GM19025 (cell line): ENCODE data around the gene GPC3.
"Not testable (repeated sequence)": the region's sequence is repeated elsewhere in the genome, so short reads cannot be mapped to it uniquely, and the experiment has no call there.

Experiments
- ATAC-seq: cut with Tn5 transposase; IDR thresholded peaks from one replicate; pipeline ENCODE4 v1.9.1; 2021; ENCODE audit warnings: mild to moderate bottlenecking, low read depth, moderate library complexity; ENCODE audit not compliant: unreplicated experiment

The GPC3 gene

DNA sequence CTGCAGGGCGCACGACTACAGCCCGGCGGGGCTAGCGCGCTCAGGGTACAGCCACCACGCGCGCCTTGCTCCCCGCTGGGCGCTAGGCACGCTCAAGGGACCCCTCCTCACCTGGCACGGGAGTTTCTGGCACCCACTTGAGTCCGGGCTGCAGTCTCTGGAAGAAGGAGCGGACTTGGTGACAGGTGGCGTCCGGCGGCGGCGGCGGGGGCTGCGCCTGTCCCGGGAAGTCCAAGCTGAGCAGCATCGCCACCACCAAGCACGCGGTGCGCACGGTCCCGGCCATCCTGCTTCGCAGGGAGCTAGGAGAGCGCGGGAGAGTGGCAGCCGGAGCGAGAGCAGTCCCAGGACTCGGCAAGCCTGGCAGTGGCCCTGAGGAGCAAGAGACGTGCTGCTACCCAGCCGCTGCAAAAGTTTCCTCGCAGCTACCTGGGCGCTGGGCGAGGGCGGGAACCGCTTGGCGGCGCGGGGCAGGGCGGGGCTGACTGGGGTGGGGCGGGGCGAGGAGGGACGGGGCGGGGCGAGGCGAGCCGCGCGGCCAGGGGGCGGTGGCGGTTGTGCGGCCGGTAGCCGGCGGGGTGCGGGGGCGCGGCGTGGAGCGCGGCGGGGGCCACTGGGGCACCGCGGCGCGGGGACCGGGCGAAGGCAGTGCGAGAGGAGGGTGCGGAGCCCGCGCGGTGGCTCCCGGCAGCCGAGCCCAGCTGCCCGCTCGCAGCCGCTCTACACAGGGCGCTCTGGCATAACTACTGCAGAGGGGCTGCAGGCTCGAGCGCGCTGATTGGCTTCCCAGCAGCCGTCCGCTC, at the start of gene GPC3:
GPC3 (minus strand) TSS at position 431 of the 803 bp plus-strand sequence.
- no peak for ATAC-seq

DNA sequence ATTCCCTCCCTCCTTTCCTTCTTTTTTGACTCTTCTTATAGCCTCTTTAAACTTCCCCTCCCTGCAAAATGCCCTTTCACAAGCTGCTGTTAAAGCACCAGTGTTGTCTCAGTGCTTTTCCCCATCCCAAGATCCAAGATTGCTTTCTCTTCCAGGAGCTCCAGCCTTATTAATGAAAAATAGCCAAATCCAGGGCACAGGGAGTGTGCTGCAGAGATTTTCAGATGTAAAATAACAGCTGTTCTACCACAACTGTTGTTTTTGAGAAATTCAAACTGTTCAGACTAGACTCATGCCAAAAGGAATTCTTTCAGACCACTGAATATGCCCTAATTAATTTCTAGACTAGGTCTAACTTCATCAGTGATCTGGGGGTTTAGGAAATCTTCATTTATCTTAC, 47.0 kb upstream of the GPC3 start:
- no peak for ATAC-seq

DNA sequence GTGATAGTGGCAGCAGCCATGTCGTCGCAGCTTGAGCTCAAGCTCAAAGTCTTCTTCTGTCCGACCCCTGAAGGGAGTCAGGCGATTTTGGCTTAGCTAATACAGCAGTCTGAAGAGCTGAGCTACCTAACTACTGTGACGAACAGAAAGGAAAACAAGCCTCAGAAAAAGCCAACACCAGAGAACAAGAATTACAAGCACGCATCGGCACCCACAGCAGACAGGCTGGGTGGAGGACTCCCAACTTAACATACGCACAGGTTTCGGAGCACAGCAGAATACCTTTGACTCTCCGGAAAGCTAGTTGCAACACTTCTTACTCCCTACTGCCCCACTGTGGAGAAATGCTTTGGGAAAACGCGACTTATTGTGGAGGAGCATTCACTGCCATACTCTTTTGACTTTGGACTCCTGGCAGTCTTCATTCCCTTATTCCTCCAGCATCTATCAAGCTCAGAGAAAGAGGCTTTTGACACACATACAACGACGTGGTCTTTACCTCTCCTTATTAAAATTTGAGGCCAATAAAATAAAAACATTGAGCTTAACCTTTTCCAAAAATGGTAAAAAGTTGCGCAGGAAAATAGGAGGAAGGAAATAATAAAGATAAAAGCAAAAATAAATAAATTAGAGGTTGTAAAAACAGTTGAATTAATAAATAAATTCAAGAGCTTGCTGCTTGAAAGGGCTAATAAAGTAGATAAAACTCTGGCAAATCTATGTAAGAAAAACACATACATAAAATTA, 41.3 kb upstream of the GPC3 start:
- no peak for ATAC-seq

DNA sequence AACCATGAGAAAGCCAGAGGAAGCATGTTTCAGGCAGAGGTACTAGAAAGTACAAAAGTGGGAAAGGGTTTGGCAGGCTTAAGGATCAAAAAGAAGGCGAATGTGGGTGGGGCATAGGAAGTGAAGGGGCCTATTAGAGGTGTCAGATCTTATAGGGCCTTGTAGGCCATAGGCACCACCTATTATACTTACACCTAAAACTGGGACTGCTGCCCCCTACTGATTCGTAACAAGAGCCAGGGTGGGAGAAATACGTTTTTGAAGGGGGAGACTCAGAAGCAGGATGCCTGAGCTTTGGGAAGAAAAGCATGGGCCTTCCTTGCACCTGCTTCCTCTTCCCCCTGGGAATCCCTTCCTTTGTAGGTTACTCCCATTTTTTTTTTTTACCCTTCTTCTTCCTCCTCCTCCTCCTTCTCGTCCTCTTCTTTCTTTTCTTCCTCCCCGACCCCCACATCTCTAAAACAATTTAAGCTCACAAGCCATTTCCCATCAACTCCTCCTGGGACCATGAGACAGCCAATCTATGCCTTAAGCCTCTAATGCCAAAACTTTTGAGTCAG, 40.7 kb upstream of the GPC3 start:
- no peak for ATAC-seq

DNA sequence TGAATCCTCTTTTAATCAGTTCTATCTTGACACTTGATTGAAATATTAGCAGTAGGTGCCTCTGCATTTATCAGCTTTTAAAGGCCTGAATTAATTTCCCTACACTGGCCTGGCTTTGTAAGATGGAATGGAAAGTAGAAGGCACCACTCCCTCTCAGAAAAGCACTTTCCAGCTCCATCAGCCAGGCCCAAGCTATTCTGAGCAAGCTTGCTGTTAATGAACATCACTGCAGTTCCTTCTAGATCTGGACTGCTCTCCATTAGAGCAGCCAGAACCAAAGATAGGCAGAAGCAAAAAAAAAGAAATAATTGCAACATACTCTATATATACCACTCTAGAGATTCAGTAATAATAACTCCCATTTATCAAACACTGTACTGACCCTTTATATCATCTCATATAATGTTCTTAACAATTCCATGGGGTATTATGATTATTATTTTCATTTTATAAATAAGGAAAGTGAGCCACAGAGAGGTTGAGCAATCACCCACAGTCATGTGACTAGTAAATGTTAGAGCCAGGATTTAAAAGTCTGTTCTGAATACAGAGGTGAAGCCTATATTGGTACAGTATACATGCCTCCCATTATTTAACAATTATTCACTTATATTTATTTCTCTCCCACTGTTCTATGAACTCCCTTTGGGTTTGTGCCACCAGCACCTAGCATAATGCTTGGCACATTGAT, 39.4 kb upstream of the GPC3 start:
- ATAC-seq = no peak

DNA sequence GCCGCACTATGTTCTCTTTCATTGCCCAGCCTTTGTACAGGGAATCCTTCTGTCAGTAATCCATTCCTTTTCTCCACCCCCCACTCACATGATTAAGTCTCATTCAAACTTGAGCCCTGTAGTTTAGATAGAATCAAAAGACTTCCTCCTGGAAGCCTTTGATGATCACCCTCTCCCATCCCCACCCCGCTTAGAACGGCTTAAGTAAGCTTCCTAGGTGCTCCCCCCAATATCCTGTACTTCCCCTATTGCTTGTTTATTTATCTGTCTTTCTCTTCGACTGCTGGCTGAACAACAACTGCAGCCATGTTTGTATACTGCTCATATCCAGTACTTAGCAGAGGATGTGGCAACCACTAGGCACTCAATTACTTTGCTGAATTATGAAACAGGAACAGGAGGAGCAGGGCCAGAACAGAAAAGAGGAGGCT, 38.5 kb upstream of the GPC3 start:
- ATAC-seq = no peak

DNA sequence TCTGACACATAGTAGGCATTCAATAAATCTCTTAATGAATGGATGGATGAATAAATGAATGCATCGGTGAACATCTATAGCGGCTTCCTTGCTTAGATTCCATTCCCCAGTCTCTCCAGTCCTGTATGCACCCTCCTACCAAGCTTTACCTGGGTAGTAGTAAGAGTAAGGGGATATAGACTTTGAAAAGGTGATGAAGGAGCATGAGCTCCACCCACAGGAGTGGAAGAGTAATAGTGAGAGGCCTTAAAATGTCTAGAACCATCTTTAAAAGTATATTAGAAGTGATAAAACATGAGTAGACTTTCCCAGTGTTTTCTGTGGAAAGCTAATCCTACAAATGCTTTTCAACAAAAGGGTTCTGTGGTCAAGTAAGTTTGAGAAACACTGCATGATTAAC, 35.5 kb upstream of the GPC3 start:
- no peak for ATAC-seq

DNA sequence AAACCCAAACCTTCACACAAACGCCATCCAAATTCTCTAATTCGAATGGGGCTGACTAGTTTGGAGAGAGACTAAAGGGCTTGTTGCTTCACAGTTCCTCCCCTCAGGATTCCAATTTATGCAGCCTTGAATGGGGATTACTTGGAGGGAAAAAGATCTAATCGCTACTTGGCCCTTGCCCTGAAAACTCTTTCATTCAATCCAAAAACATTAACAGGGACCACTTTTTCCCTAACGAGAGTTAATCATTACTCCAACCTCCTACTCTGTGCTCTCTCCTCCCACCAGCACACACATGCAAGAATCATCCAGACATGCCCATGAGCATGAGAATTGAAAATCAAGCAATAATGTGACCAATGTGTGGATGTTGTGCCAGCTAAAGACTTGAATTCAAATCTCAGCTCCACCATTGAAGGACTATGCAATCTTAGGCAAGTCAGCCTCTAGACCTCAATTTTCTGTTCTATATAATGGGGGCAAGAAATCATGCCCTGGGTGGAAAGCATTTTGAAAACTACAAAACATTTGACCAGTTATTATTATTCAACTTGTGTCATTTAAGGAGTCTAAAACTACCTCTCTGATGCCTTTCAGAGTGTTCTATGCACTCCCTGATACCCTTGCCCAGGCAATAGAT, 34.3 kb upstream of the GPC3 start:
- no peak for ATAC-seq

DNA sequence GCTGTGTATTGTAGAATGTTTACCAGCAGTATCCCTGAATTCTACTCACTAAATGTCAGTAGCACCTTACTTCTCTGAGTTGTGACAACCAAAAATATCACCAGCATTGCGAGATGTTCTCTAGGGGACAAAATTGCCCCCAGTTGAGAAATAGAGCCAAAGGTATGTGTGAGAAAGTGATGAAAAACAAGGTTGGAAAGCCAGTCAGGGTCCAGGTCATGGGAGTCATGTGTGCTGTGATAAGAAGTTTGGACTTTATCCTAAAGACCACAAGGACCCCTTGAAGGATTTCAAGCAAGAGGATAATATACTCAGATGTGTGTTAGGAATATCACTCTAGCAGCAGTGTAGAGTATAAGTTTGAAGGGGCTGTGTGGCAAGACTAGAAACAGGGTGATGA, 30.9 kb upstream of the GPC3 start:
- ATAC-seq = not testable (repeated sequence)

DNA sequence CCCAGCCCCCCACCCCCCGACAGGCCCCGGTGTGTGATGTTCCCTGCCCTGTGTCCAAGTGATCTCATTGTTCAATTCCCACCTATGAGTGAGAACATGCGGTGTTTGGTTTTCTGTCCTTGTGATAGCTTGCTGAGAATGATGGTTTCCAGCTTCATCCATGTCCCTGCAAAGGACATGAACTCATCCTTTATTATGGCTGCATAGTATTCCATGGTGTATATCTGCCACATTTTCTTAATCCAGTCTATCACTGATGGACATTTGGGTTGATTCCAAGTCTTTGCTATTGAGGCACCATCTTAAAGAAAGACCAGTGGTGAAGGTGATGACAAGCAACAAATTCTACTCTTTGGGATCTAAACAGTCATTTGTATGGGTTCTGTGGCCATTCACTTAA, 30.1 kb upstream of the GPC3 start:
- ATAC-seq = not testable (repeated sequence)

DNA sequence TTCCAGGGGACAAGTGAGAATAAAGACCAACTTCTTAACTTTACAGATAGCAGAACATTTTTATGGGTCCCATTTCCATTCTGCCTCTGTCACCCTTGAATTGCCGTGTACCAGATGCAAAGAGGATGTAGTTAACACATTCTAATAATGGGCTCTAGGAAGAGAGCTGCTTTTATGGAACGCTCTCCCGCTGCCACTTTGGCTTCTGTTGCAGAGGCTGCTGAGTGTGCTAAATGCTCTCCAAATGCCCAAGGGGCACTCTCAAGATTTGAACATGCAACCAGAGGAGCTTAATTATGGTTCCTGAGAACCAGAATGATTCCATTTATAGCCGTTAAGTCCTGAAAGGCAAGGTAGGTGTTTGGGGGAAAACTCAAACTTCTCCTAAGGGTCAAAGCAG, 28.1 kb upstream of the GPC3 start:
- ATAC-seq = no peak

DNA sequence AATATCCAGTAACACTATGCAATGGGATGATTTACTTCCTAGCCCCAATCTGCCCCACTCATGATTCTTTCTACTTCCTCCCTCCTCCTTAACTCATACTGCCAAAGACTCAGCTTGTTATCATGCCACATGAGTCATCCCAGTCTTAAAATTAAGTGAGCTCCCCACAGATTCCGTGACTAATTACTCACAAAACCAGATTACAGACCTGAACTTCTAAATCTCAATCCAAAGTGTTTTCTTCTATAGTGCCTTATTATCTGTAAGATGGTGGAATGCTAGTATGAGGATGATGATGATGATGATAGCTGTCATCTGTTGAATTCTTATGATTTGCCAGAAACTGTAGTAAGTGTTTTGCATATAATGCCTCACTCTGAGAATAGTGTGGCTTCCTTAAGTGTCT, 27.7 kb upstream of the GPC3 start:
- no peak for ATAC-seq

DNA sequence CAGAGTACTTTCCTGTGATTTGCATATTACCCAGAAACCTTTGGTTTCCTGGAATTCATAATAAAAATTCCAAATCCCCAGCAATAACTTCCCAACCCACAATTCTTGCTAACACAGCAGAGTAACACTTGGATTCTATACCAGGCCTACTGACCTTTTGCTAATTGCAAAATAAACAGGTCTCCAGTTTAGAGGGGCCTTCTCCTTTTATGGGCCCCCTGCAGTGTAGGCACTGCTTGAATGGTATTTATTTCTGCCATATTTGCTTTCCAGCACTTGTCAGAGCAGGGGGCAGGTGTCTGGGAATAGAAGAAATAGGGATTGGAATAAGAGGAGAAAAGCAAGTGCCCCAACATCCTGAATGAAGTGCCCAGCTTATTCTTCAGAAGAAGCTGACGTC, 25.3 kb upstream of the GPC3 start:
- no peak for ATAC-seq

DNA sequence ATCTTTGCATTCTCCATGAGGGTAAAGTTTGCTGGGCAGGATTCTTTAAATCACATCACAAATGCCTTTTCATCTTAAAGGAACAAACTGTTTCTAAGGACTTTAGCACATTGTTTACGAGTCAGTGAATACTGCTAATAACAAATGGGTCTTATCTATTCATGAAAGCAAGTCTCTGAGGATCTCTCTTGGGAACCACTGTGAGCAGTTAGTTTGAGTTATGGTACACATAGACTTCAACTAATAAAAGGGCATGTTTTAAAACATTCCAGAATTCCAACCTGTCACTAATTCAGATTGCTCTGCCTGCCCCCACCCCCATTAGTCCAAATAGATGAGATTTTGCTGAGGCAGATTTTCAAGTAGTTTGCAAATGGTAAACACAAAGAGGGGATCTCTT, 22.3 kb upstream of the GPC3 start:
- ATAC-seq = no peak

DNA sequence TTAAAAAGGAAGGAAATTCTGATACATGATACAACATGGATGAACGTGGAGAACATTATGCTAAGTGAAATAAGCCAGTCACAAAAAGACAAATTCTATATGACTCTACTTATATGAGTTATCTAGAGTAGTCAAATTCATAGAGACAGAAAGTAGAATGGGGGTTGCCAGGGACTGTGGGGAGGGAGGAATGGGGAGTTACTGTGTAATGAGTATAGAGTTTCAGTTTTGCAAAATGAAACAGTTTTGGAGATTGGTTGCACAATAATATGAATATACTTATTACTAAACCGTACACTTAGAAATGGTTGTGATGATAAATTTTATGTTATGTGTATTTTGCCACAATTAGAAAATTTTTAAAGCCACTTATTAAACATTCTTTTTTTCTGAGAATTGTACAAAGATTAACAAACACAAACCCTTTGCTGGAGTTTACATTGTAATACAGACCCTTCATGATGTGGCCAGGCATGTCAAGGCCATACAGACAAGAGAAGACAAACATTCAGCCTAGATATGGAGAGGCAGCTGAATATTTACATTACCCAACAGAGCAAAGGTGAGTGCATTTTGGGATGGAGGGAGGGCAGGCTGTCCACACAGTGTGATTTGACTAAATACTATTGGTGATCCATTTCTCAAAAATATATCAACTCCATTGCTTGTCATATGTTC, 21.2 kb upstream of the GPC3 start:
- ATAC-seq = no peak

DNA sequence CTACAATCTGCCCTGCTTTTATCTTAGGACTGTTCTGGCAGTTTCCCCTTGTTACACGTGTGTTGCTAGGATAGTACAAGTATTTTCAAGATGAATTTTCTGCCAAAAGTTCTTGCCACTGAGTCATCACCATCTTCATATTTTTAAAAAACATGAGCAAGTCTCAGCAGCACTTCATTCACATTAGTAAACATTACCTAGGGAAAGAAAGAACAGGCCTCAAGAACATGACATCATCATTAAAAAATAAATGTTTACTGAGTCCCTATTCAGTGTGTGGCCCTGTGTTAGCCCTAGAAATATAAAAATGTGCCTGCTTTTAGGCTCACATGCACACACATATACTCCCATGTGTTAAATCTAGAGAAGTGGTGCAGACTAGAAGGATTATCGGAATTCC, 18.7 kb upstream of the GPC3 start:
- ATAC-seq = no peak

DNA sequence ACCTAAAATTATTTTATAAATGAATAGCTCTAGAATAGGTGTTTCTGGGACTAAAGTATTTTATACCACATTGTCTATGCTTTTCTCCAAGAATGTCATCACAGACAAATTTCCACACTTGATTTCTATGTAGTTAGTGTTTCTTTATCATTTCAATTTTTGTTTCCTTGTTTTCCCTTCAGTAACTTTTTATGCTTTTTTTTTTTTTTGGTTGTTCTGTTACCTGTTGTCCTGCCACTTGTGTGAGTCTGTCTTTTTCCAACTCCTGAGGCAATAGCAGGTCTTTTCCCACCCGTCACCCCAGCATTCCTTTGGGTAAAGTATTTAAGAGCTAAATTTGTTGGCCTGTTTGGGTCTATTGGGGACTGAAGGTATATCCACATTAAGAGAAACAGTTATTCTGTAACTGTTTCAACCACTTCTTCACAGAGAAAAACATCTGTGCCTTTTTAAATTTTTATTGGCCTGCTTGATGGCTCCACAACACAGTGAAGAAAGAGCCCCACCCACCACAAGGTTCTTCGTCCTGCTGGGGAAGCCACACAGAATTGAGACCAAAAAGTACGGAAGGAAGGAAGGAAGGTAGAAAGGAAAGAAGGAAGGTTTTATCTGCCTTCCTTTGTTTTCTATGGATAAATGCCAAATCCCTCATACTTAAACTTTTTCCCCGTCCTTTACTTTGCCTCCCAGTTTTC, 17.7 kb upstream of the GPC3 start:
- no peak for ATAC-seq

DNA sequence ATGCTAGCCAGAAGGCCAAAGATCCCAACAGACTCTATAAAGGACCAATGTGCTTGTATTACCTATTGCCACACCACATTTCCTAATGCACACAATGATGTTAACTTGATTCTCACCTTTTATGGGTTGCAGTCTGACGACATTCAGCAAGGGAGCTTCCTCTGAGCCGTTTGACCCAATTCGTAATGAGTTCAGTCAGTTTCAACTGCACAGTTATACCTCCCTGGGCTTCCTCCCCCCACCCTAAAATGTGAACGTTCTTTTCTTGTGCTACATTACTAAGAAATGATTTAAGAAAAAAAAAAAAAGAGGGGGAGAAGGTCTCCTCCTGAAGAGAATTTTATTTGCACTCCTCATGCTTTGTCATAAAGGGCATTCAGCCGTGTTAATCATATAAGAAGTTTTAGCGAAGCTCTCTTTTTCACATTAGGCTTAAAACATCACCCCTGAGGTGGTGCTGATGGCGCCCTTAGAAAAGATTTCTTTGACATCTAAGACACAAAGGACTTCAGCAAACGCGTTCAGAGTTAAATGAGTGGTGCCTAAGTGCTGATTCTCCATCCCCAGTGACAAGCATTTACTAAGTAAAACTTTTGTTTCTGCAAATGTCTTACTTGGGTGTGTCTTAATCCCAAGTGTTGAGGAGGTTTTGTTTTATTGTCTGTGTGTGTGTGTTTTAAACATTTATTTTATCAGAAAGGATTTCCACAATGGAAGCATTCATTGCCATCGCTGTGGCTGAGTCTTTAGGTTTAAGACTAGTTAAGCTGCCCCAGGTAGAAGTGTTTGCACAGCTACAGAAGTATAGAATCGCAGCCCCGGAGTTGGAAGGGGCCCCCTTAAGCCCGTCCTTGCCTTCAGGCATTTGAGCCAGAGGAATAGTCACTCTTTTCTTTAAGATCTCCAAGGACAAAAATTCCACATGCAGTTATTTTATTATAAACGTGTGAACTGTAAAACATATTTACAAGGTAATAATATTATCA, 15.2 kb upstream of the GPC3 start:
- ATAC-seq = no peak
